Activated effector memory CD4-positive, alpha-beta T cell treated with Interleukin-2 at 50 U/mL for 16 hours (primary cell): ENCODE data around the gene LPP.

ENCODE experiments used
- DNase-seq: peaks from one replicate; pipeline ENCODE4 v3.0.0-alpha.2; 2020

The LPP gene

DNA sequence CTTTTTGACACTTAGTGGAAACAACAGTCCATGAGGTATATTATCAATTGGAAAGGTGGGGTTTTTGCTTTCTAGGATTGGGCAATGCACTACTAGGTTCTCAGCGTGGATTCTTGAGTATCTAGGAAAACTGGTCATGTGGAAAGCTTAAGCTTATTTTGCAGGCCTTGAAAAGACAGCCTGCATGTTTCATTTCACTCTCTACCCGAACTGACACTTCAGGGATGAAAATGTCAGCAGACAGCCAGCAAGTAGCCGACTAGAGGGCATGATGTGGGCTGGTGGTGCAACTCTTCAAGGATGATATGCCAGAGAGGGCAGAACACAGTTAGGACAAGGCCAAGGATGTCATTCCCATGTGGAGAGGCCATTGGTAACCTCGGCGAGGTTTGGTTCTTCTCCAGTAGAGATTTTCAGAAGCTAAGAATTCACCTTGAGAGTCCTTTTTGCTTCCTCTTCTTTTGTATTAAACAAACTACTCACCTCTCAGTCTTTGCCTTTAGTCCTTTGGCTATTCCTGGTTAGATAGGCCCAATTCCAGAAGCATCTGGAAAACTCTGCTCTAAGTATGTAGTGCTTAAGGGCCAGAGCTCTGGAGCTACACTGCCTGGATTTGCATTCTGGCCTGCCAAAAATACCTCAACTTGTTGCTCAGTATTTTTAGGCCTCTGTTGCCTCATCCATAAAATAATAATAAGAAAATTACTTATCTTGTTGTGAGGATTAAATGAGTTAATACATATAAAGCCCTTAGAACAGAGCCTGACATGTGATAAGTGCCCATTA is 17.9 kb downstream of the LPP start:
- DNase-seq: no peak

DNA sequence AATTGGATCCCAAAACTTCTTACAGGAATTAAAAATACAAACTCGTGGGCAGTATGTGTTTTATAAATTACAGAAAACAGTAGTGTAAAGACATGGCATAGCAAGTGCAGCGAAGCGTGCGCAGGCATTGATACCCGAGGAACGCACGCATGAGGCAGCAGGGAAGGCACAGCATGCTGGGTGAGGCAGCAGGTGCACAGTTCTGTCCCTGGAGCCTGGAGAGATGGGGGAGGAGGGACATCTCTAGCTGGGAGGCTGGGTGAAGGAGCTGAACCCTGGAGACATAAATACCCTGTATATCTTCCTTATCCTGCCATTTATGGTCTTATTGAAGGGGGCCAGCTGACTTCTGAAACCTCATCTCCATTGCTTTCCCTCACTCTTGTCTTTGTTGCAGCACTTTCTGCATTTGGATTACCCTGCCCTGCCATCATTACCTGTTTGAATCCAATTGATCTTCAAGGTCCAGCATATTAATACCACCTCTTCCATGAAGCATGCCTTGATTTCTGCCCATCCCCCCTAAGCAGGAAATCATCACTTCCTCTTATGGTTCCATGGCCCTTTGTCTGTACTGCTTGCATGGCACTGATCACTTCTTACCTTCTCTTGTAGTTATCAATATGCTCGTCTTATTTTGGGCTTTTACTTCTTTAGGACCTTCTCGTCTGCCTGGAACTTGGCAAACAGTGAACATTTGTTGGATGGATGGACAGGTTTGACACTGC is 20.5 kb downstream of the LPP start:
- no peak for DNase-seq

DNA sequence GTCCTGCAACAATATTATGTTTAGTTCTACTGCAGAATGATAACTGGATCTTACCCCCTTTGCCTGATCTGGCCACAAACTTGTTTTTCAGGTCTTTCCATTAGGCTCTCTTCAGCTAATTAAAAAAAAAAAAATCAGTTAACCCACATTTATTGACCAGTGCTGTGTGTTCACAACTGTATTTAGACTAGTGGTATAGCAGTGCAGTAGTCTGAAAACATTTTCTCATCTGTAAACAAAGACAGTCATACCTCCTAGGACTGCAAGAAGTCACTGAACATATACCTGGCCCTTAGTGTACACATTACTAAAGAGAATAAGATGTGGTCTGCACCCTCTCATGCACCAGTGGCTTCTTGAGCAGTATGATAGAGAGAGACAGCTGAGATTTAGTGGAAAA is 22.5 kb downstream of the LPP start:
- no peak for DNase-seq

DNA sequence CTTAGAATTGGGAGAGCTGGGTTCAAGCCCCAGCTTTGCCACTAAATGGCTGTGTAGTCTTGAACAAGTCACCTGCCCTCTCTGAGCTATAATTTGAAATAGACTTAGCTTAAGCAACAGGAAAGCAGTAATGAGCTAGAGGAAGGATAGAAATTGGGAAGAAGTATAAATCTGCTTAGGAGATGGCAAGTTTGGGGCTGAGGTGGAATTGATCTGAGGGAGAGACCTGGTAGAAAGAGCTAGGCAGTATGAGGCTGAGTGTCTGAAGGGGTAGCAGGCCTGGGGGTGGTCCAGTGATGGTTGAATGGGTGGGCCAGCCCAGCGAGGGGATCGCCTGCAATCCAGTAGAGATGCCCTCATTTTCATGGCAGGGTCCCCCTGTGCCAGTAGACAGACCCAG is 22.9 kb downstream of the LPP start:
- no peak for DNase-seq

DNA sequence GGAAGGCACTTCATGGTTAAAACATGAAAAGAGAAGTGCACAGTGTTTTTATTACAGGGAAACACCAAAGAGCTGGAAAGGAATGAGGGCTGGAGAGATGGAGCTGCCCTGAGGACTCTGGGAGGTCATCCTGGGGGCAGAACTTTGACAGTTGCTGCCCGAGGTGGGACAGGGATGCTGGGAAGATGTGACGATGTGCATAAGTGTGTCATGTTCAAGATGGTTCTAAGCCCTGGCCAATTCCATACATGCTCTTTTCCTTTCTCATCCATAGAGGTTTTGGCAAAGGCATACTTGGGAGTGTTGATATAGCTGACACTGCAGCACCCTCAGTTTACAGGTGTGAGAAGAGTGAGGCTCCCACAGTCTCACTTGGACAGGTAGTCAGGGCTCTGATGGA is 23.8 kb downstream of the LPP start:
- no peak for DNase-seq

DNA sequence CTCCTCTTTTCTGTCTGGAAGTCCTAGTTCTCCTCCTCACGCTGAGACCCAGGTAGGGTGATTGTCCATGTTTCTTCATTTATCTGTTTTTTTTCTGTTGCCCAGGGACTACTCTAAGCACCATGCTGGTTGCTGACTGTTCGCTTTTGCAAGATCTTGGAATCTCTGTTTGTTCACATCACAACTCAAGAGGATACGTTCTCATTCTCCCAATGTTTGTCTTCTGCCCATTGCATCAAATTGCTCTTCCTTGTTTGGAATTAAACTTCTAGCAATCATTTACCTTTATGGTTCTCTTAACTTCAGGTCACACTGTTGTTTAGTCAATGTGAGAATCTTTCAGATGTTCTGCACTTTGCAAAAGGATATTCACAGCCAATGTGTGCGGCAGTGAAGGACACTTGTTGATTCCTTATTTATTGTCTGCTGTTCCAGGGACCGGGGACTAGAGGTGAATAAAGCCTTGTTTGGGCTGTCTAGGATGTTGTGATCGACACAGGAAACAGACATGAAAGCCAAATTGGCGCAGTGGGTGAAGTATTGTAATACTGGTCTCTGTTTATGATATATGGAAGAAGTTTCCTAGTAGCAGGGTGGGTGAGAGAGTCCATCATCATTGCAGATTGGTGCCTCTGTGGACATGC is 24.5 kb downstream of the LPP start:
- no peak for DNase-seq

DNA sequence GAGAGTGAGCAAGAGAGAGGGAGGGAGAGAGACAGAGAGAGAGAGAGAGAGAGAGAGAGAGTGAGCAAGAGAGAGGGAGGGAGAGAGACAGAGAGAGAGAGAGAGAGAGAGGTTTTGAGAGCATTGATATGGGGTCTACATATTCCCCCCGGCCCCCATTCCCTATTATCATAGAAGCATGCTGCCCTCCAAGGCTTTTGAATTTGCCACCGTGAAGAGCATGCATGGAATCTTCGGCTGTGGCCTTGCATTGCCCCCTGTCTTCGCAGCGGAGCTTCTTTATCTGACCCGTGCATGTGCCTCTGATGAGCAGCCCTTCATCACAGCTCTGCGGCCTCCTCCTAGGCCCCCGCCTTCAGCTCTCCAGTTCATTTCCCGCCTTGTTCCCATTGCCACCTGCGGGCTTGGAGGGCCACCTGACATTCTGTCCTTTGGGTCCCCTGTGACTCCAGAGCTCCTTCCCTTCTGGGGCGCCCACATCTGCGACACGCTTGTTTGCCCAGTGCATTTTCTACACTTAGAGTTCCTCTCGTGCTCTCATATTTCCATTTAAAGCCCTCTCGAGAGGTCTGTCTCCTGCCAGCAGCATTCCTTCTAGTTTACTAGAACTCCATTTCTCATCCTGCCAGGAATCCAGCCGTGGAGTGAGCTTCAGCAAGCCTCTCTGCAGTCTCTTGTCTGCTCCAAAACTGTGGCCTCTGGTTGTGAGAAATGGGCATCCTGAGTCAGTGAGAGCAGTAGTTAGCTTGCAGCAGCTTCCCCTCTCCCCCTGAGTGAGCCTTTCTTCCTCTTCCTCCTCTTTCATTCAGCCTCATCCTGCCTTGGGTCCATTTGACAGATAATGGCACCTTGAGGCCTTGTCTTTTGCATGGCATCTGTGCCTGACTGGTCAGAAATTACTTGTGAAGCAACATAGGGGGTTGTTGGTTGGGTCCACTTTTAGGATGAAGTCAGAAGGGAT is 25.3 kb downstream of the LPP start:
- no peak for DNase-seq

DNA sequence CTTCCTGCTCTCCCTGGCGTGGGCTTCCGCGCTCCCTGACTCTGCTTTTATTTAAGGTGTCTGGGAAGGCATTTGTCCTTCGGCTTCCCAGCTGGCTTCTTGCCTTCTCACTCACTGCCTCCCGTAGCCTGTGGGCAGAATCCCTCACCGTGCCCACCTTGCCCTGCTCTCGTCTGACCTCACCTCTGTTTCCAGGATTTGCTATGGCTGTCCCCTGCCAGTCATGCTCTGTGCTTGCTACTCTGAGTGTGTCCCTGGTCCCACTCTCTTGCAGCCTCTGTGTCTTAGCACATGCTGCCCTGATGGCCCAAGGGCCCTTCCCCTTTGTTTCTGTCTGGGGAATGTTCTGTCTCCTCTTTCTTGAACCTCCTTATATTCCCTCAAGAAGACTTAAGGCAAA is 26.2 kb downstream of the LPP start:
- no peak for DNase-seq

DNA sequence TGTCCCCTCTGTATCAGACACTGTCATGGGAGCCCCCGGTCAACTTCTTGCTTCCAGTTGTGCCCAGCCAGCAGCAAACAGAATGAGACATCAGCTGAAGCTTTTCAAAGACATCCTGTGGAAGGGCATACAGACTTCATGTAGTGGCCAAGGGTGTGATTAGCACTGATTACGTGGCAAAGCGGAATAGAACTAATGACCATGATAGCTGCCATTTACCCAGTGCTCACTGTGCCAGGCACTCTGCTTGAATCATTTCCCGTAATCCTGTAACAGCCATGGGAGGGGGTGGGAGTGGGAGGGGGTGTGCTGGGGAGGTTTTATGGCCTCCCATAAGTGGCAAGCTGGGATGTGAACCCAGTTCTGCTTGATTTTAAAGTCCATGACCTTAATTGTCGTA is 29.5 kb downstream of the LPP start:
- no peak for DNase-seq

DNA sequence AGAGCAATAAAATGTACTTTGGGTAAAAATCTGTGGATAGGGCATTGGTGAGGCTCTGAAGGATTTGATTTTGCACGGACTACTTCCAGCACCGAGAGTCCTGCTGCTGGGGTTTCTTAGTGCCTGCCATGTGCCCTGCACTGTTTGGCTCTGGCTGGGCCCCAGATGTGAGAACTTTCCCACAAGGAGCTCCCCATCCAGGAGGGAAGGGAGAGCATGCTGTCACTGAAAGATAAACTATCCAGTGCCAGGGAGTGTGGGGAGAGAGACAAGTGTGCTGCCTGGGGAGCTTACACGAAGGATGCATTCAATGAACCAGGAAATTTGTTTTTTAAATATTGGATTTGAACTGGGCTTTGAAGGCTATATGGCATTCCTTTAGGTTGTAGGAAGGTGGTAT is 30.2 kb downstream of the LPP start:
- DNase-seq: no peak

DNA sequence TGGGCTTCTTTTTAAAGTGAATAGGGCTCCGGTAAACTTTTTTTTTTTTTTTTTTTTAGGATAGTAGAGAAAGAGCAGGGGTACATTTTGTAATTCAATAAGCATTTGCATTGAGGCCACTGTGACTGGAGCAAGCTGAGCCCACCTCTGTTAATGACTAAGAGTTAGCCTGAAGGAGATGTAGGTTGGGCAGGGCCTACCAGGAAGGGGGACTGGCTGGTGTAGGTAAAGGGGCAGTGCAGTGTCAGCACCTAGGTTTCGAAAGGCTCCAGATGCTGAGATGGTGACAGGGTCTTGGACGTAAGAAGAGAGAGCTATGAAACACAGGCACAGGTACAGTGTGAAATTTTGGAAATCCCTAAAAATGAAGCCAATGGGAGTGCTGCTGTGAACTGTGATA is 30.7 kb downstream of the LPP start:
- DNase-seq: no peak

DNA sequence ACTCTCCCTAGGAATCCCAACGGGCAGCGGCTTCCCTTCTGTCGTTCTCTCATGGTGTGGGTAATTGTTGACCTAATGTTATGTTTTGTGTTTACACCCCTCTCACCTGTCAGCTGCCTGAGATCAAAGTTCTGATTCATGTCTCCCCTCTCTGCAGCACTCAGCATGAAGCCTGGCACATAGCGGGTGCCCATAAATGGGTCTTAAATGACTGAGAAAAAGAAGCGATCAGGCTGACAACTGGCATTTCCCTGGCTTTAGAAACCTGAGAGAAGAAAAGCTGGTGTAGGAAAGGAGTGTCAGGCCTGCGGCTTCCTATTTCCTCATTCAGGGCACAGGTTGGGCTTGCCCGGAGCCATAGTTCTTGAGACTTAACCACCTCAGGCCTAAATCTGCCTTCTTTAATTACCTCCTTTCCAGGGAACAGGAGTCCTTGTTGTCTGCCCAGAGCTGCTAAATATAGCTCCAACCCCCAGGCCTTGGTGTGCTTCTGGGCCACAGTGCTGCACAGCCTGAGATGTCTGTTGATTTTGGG is 31.8 kb downstream of the LPP start:
- DNase-seq: no peak

DNA sequence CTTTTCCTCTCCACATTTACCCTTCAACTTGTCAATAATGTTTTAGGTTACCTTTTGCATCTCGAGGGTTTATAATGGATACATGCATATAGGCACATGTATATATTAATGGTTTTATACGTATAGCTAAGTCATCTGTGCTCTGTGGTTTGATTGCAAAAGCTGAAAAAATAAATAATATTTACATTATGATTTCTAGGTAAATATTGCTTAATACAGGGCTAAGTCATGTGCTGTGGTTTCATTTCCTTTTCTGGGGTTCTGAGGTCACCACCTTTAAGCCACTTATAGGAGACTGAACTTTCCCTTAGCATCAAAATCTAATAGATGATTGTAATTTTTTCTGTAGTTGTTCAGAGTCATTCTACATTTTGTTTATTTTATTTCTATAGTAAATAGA is 33.1 kb downstream of the LPP start:
- no peak for DNase-seq

DNA sequence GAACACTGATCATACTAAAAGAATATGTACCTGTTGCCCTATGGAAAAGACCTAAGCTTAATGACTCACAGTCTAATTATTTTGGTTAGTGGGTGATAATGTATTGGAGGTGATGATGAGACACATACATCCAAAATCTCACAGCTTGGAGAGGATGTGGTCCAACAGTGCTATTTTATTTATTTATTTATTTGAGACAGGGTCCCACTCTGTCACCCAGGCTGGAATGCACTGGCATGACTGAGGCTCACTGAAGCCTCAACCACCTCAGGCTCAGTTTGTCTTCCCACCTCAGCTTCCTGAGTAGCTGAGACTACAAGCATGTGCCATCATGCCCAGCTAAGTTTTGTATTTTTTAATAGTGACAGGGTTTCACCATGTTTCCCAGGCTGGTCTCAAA is 35.0 kb downstream of the LPP start:
- no peak for DNase-seq

DNA sequence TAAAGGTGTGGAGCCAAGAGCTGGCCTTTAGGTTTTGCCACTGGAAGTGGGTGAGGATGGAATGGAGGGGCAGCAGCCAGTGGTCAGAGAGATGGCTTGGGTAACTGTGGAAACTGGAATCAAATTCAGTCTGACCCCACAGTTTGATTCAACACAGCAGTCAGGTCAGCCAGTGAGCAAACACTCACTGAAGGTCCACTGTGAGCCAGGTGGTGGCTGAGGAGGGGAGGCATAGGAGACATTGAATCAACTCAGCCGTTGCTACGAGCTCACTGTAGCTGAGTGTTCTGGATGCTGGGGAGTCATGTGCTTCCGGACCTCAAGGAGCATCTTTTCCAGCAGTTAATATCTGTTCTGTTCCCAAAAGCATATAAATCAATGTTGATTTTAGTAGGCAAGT is 37.5 kb downstream of the LPP start:
- no peak for DNase-seq

DNA sequence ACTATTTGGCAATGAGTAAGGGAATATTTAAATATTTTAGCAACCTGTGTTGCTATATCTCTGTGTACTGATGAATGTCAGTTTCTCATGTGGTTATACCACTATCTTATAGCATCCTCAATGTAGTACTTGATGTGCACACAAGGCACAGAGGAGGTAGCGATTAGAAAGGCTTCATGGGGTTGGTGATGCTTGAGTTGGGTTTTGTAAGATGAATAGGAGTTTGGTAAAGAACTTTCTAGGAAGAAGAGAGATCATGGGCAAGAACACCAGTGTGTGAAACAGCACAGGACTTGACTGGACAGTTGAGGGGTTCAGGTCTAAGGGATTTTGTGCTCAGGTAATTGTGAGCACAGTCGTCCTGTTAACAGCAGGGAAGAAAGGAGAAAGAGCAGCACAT is 38.1 kb downstream of the LPP start:
- no peak for DNase-seq

DNA sequence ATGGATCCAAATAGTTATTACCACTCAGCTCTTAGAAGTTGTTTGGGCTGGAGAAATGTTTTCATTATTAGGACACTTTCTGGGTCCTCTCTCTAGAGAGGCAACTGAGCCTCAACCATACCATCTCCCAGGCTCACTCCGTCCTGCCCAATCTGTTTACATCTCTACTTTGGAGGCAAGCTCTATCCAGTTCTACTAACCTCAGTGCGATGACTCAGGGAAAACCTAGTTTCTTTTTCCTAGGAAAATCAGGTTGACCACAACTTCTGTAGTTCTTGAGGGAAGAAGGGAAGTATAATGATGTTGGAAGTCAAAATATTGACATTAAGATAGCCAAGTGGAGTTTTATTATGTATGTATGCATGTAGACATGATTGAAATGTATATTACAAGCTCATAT is 40.4 kb downstream of the LPP start:
- no peak for DNase-seq

DNA sequence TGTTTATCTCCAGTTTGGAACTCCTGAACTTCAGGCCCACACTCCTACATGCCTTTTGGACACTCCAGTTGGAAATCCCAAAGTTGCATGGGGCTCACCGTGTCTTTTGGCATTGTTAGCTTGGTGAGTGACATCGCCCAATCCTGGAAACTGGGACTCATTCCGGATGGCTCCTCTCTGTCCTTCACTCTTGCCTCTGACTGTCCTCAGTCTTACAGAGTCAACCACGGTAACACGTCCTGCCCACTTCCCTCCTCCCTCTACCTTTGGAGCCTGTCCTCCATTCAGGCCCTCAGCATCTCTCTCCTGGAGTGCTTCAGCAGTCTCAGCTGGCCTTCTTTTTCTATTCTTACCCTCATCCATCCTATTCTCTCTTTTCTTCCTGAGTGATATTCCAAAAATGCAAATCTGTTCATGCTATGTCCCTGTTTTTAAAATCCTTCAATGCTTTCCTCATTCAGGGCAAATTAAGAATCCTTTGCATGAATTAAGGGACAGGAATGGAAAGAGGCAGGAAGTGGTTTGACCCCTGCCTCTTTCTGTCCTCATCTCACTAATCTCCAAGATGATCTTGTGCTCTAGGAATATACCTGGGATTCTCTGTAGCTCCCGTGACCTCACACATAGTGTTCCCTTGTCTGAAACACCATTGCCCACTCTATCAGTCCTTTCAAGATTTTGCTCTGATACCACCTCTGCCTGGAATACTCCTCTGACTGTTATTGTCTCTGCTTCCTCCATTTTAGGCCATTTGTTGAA is 42.5 kb downstream of the LPP start:
- DNase-seq: no peak

DNA sequence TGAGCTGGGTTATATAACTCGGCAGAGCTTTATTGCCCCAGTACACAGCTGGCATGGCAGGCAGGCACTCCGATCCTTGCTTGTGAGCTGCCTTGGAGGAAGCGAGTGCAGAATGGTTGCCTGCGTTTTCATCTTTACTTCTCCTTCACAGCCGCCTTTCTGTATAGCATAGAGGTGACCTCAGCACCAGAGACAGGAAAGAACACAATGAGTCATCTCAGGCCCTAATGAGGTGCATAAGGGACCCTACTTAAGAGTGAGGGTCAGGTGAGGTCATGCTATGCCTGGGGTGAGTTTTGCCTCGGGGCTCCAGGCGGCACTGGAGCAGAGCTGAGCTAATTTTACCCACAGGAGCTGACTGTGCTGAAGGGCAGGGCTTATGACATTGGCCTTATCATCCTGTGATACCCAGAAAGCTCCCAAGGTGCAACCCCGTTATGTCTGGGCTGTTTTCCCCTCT is 43.5 kb downstream of the LPP start:
- no peak for DNase-seq

DNA sequence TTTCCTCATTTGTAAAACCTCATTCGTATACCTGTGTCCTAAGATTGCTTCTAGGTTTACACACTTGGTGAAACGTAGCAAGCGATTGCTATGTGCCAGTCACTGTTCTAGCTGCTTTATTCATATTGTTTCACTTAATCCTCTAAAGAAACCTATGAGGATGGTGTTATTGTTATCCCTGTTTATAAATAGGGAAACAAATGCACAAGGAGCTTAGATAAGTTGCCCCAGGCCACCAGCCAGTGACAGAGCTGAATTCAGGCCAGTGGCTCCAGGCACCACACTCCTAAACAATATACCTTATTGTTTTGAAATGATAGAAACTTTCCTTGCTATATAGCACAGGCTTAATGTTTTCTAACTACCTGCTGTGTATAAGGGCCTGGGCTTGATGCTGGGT is 44.0 kb downstream of the LPP start:
- no peak for DNase-seq

DNA sequence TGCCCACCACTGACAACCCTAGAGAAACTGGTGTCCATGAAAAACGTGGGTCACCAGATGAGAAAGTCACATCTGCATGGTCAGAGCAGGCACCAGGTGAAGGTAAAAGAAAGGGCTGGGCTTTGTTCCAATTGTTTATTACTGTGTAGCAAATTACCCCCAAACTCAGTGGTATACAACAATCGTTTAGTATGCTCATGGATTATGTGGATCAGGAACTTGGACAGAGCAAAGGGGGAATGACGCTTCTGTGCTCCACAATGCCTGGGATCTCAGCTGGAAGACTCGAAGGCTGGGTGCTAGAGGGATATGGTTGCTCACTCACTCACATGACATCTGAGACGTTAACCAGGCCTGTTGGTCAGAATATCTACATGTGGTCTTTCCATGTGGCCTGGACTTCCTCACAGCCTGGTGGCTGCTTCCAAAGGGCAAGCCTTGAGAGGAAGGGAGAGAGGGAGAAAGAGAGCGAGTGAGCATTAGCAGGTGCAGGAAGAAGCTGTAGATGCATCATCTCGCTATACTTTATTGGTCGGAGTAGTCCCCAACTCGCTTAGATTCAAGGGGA is 44.9 kb downstream of the LPP start:
- no peak for DNase-seq

DNA sequence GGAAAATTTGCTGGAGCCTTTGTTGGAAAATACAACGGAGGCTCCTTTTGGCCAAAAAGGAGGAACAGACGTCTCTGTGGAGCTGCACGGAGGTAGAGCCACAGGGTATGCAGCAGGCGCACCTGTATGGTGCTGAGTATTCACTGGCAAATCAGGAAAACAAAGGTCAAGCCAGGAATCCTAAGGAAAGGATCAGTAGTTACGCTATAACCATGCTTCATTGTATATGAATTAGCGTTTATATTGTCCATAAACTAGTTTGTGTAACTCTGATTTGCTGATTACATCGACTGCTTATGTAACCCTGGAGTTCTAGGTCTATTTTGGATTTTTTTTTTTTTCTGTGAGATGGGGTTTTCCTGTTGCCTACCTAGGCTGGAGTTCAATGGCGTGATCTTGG is 45.4 kb downstream of the LPP start:
- DNase-seq: no peak
